GM18519 (cell line): ENCODE results near the gene CHCHD6.

Experiments
- ATAC-seq: cut with Tn5 transposase; IDR thresholded peaks from one replicate; pipeline ENCODE4 v1.9.1; 2021; ENCODE audit warnings: mild to moderate bottlenecking, moderate library complexity; ENCODE audit not compliant: unreplicated experiment, low FRiP score

CHCHD6 gene

DNA sequence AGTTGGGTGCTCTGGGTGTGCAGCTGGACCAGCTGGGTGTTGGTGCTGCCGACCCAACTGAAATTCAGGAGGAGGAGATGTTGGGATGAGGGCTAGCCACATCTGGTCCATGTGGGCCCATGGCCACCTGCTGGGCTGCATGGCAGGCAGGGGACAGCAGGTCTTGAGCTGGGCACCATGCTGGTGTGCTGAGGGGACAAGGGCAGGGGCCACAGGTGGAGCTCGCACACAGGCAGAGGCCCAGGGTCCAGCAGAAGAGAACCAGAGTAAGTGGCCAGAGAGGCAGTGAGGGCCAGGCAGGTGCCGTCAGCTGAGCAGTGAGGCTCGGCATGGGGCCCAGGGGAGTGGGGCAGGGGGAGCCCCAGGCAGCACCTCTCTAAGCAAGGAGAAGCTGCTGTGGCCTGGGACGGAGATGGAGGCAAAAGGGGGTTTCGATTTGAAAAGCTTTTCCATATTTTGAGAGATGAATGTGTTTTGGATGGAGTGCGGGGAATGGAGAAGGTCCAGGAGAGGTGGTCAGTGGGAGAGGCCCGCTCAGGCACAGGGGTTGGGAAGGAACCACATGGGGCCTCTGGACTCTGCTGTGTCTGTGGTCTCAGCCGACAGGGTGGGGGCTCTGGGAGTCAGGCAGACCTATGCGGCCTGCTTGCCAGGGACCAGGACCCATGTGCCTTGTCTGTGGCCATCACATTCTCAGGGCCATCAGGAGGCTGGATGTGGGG lies 248.4 kb downstream of the CHCHD6 start:
- ATAC-seq, result no peak

DNA sequence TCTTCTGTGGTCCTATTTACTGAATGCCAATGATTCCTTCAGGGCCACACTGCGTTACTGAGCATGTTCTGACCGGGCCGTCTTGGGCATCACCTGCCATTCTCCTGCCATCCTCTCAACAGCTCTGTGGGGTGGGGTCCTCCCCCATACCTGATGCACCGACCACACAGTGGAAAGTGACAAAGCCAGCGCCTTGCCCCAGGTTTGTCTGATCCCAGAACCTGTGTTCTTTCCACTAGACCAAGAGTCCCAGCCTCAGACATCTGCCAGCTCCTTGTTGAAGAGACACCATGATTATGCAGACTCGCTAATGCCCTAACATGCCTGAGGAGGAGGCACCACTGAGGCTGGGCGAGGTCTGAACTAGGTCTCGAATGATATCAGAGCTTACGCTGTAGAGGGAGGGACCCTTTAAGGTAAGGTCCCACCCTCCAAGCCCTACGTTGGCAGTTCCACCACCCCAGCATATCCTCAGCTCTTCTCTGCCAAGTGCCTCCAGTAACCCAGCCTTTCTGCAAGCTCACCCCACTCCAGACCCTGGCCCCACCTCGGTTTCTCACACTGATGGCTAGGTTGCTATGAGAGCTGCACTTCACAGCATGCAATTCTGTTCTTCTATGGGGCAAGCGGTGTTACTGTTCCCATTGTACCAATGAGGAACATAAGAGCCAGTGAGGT lies 249.1 kb downstream of the CHCHD6 start:
- no peak for ATAC-seq

DNA sequence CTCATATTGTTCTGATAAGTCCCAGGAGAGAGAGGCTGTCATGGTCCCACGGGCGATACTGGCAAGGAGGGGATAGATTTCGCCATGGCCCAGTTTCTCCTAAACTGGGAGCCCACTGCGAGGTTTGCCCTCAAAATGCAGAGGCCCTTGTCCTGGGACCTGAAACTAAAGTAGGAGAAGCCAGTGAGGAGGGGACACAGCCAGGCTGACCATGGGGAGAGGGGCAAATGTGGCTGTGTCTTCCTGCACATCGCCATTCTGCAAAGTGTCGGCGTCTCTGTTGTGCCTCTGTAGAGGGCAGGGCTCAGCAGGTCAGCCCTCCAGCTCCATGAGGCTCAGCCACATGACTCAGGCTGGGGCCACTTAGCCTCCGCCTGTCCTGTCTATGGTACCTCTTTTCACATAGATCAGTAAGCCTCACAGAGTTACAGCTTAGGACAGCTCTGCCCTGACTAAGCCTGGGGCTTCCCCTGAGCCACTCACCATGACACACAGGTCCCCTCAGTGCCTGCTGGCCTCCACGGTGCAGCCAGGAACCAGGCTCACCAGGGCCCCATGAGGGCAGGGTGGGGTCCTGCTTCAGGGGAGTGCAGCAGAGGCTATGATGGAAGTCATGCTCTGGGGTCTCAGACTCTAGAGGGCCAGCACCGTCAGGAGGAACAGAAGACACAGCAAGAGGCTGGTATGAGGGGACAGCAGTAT lies 250.3 kb downstream of the CHCHD6 start:
- no peak for ATAC-seq

DNA sequence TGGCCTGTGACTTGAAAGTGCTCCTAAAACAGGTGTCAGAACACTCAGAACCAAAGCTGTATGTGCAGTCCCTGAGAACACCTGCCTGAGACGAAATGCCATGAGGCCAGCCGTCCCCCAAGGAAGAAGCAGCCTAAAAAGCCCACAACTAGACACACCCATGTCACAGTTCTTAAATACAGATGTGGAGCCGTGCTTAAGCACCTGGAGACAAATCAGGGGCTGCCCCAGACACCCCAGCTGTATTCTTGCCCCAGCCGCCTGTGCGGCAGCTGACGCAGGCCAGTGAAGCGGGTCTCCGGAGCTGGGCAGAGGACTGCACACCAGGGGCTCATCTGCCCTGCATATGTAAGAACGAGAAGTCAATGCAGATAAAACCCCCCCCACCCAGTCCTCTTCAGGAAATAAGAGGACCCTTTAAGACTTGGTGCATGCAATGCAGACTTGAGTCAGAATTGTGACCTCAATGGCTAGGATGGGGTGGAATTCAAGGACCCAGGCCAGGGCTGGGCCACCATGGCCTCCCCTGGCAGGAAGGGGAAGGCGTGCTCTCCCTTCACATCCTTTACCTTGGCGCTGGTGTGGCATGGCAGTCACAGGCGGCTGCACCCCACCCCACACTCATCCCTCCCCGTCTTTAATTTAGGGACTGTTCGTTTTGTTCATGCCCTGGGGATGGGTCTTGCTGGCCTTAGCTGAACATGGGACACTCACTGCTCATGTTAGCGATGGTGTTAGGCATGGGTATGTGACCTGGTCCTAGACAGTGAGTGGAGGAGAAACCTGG lies 251.2 kb downstream of the CHCHD6 start:
- no peak for ATAC-seq

DNA sequence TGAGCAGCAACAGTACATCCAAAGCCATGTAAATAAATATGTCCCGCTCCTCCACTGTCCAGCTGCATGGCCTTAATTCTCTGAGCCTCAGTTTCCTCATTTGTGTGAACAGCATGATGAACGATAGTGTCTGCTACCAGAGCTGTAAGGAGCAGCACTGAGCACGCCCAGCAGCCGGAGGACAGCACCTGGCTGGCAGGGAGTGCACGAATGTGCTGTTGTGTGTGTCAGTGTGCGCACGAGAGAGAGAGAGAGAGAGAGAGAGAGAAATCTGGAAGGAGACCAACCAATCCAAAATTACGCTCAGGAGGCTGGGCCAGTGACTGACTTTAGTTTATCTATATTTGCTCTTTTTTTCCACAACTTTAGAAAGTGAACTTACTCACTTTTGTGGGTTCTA lies 252.3 kb downstream of the CHCHD6 start:
- ATAC-seq, result no peak

DNA sequence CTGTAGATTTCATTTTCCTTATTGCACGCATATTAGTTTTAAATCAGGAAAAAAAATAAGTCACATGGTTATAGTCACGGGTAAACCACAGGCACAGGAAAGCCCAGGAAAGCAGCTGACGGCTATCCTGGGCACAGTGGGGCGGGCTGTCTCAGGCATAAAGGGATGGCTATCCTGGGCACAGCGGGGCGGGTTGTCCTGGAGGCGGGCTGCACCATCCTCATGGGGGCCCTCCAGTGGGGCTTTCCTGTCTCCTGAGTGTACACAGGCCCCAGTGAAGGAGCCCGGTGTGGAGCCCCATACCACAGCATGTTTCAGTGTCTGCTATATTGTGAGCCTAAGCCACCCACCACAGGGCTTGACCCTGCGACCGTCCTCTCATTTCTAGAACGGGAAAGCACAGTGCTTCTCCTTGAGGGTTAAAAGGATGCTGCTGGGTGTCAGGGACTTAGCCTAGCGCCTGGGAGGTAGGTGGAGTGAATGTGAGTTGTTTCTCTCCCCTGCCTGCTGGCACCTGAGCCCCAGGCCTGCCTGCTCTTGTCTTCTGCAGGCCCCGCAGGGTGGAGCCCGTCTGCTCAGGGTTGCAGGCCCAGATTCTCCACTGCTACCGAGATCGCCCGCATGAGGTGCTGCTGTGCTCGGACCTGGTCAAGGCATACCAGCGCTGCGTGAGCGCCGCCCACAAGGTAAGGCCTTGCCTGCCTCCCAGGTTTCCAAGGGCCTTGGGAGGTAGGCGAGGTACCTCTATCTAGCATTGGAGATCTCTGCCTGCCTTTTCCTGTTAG lies 253.0 kb downstream of the CHCHD6 start:
- no peak for ATAC-seq

DNA sequence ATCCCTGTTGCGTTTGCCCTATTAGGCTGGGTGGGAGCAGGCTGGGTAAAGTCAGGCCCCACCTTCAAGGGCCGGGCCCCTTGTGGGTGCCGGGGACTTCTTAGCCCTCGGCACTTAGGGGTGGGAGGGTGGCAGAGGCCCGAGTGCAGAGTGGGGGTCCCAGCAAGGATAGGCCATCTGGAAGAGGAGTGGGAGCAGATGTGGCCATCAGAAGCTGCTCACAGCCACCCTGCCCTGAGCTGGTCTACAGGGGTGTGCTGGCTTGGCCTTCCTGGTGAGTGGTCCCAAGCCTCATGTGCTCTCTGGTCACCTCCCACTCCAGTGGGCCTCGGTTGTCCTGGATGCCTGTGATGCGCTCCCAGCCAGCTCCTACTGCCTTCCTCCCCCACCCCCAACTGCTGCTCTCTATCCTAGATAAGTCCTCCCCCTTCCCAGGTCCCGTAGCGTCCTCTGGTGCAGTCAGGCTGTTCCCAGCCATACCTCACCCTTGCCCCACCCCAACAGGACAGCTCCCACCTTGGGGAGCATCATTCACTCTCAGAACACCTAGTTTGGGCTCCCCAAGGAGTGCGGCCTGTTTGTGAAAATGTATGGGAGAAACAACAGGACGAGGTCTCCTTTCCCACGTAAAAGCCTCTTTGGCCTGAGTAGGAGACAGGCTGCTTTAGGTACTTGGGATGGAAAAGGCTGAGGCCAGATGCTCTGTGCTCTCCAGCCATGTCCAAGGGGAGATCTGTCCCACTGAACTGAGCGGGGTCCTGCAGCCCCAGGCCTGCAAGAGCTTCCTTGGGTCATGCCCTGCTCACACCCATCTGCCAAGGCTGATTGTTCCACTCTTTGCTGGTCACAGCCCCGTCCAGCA lies 254.0 kb downstream of the CHCHD6 start:
- no peak for ATAC-seq

DNA sequence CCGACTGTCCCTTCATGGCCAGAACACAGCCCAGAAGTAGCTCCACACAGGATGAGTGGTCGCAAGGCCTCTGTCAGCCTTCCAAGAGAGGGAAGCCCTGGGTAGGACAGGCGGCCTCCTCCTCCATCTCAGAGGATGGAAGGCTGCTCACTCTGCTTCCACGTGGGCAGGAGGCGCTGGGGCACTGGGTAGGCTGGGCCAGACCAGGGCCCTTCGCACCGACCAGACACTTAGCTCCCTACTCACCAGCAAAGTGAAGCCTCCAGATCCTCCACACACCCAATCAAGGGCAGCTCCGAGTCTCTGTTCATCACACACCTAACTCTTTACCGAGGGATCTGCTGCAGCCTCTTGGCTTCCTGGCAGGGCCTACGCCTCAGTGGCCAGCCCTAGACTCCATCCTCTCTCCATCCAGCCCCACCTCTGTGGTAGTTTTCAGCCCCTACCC lies 254.6 kb downstream of the CHCHD6 start:
- ATAC-seq, result no peak

DNA sequence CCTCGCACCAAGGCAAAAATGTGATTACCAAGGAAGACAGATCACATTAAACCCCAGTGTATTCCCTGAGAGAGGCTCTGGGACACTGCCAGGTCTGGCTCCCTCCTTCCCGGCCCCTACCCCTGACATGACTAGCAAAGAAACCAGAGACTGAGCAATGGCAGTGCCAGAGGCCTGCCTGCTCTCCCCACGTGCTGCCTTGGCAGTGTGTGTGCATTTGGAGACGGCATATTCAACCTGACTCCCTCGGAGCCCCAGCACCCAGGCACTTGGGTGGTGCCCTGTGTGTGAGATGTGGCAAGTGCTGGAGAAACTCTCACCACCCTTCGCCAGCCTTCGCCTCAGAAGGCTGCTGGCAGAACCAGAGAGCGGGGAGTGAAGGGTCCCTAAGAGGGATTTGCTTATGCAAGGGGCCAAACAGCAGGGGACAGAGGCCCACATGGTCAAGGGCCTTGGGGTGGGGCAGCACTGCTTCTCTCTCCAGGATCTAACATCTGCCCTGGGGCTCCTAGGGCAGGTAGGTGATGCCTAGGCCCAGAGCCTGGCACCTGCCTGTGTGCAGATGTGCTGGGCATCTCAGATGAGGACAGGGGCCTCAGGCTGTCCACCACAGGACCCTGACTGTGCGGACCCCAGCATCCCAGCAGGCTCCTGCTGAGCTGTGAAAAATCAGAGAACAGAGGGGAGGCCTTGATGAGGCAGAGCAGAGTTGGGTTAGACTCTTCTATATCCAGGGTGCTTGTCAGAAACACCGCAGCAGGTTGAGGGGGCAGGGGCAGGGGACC lies 255.3 kb downstream of the CHCHD6 start:
- no peak for ATAC-seq

DNA sequence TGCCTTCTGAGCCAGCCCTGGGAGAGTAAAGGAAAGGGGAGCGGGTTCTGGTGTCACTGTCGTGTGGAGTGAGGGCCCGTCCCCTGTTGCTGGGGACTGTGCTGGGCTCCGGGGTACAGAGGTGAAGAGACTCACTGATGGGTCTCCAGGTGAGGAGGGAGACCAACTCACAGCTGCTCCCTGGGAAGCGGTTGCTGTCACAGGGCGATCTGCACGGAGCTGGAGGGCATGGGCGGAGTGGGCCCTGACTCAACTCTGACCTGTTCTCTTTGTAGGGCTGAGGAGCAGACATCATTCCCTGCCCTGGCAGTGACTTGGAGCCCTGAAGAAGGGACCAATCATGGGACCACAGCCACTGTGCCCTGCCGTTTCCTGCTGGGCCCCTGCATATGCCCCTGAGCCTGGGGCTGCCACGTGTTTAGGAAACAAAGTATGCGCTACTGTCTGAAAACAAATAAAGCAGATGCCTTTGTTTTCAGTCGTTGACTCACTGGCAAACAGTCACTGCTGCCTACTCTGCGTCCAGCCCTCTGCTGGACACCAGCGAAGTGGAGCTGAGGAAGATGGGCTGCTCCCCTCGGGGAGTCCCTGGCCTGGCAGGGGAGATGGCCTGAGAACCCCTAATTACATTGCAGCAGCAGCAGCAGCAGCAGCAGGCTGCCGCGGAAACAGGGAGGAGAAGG lies 256.0 kb downstream of the CHCHD6 start:
- no peak for ATAC-seq

DNA sequence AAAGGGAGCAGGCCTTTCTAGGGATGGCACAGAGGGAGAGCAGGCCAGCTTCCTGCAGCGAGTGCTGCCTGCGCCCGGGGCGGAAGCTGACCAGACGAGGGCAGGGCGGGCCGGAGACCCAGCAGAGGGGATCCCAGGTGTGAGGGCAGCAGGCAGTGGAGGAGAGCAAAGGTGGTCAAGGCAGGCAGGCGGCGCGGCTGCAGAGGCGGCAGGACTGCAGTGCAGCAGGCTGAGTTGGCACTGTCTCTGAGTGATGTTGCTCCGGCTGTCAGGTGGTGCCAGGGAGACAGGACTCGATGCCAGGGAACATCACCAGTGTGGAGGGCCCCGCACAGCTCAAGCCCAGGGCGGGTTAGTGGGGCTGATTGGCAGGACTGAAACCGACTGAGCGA lies 256.6 kb downstream of the CHCHD6 start:
- ATAC-seq, result no peak

DNA sequence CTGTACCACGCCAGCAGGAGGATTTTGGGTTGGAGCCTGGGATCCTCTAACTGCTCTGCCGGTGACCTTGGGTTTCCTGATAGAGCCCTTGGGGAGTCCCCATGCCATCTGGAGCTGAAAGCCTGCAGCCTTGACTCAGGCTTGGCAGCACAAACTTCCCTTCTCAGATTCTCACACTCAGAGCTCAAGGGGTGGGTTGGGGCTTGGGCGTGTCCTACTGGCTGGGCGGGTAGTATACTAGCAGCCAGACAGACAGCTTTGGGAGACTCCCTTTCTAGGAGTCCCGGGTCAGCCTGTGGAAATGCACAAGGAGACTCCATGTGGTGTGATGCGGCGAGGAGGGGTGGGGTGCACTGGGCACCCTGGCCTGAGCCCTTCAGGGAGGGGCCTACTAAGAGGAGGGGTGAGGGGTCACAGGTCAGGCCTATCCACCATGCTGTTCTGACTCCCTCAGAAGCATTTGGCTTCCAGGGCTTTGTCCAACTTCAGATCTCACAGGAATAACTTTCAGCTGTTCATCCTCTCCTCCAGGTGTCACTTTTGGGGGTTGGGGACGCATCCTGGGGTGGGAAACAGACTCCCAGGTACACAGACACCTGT lies 257.3 kb downstream of the CHCHD6 start:
- no peak for ATAC-seq

DNA sequence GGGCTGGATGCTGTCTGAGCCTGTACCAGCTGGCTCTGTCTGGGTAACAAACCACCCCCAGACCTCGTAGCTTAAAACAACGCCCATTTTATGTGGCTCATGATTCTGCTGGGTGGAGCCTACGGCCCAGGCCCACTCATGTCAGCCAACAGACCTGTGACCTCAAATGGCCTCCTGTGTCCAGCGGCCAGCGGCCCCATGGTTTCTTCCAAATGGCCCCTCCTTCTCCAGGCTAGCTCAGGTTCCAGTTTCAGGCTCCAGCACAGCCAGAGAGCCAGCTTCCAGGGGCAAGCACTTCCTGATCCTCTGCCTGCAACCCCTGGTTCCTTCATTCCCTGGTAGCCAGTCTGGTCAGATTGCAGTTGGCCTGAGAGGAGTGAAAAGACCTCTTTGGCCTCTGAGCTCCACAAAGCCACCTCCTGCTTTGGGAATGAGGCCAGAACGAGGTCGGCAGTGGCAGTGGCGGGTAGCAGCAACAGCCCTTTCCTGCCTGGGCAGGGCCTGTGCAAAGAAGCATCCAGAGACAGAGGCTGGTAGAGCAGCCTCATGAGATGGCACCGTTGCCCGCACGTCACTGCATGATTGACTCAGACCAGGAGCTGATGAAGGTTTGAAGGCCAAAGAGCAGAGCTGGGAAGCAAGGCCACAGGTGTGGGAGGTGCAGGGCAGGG lies 257.9 kb downstream of the CHCHD6 start:
- ATAC-seq, result no peak

DNA sequence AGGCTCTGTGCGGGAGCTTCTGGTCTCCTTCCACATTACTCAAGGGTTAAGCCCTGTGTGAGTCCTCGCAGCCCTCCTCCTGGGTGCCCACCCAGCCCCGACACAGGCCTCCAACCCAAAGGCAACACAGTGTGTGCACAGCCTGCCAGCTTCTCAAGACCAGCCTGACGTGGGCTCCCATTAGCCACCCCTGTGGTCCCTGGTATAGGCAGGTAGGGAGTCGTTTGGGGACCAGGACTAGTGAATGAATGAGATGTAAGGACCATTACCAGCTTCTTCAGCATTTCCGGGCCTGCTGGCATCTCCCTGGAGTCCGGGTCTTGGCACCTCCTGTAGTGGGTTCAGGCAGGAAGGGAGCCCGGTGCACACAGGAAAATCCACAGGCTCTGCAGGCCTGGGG lies 258.7 kb downstream of the CHCHD6 start:
- no peak for ATAC-seq

DNA sequence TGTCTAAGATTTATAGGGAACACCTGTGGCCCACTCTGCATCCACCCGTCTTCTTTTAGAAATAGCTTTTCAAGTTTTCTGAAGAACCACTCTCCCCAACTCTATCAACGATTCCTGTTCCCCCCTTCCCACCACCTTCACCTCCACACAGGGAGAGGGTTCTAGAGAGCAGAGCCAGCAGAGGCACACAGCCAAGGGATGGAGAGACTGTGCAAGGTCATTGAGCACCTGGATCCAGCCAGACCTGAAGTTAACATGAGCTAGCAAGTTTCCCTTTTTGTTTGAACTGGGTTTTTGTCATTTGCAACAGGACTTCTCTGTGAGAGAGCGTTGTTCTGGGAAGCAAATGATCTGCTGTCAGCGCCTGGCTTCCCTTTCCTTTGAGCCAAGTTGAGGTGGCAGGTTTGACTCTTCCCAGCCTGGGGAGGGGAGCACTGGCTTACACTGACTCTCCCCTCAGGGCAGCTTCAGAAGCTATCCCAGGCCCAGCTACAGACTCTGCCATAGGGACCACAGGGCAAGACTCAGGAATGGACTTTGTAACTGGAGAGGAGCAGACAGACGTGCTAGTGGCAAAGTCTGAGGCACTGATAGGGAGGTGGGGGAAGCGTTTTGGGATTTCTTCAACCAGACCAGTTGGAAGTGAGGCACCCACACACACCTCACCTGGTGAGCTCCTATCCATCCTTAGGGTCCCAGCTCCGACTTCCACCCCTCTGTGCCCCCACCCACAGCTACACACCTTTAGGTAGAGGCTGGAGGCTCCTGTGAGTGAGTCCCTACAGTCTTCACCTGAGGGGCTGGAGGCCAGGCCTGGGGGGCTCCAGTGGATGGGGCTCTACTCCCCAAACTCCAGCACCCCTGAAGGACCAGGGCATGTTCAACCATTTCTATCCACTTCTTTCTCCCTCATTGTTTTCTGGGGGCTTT lies 259.5 kb downstream of the CHCHD6 start:
- no peak for ATAC-seq

DNA sequence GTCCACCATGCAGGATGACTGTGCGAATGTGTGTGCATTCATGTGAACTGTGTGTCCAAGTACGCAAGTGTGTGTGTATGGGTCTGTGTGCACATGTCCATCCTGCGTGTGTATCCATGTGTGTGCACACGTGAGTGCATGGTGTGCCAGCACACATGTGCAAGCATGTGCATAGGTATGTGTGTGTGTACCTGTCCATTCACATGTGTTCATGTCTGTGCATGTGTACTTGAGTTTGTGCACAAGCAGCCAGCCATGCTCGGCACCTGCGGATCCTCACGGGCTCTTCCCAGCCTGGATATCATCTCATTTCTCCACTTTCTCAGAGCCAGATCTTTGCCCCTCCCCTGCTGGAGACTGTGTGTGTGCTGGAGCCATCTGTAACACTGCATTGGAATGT lies 260.2 kb downstream of the CHCHD6 start:
- no peak for ATAC-seq
